TTC549 (cell line): ENCODE measurements around the gene FRAS1.
A peak's percentile ranks its signal among the peaks of the same experiment; 100 is the strongest.
"Not testable (repeated sequence)": the region's sequence is repeated elsewhere in the genome, so short reads cannot be mapped to it uniquely, and the experiment has no call there.

ENCODE experiments used
- FAIRE-seq: peaks from 2 replicates; lab custom pipeline; 2012; peaks lifted over from hg19 to GRCh38; lab: Jason Lieb, UNC

The FRAS1 gene

DNA sequence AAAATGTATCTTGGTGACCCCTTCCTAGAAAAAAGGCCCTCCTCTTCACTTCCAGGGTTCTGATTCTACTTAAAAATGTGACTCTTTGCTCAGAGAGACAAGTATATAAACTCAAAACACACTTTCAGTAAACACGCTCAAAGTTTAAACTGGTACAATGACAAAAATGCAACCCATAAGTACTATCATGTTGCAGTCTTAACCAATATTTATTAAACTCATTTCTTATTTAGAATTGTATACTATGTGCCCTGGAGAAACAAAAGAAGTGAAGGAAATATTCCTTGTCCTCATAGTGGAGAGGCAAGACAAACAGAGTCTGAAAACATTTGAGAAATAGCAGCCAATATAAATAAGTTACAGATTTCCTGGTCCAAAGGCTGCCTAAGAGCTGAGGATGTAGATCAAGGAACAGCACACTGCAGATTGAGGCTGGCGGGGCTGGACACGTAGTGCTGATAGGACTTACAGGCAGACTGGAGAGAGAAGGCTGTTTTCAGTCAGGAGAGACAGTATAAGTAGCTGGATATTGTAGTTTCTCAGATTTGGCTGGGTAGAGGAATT, 455.3 kb downstream of the FRAS1 start:
- no peak for FAIRE-seq

DNA sequence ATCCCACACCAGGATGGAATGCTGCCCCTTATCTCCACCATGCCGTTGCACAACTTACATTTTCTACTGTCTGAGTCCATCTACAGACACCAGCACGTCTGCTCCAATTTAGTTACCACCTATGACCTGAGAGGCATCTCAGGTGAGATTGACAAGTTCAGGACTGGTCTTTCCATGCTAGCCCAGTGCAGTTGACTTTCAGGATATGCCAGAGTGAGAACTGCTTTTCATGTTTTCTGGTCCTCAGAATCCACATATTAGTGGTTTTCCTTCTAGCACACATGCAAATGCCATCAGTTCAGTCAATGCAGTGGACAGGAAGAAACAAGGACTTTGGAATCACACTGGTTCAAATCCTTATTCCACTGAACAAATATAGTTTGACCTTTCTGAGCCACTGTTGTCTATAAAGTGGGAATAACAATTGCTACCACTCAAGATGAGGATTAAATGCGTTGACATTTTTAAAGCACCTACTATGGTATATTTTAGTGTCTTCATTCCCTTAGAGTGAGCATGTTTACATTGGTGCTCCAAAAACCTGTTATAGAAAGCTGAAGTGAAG, 456.4 kb downstream of the FRAS1 start:
- FAIRE-seq = no peak

DNA sequence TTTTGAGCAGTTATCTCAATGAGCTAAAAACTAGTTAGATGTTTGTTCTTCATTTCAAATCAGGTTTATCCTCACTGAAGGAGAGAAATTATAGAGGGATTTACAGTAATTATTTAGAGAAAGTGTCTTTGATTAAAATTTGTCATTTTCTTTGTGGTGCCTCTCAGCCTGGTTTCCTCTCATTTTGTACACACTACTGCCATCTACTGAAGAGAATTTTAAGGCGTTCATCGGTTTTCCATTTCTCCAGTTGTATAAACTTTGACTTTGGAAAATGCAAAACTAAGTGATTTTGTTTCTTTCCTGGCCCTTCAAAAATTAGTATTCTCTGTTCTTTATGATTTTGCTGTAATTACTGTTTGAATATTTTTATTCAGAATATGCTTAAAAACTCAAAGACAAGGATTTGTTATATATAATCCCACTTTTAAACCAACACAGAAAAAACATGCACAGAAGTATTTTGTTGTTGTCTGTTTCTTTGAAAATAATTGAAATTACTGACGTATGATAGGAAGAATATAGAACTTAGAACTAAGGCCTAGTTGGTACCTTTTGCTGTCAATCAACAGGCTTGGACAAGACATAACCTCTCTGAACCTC, 460.0 kb downstream of the FRAS1 start:
- FAIRE-seq = peak; percentile 83

DNA sequence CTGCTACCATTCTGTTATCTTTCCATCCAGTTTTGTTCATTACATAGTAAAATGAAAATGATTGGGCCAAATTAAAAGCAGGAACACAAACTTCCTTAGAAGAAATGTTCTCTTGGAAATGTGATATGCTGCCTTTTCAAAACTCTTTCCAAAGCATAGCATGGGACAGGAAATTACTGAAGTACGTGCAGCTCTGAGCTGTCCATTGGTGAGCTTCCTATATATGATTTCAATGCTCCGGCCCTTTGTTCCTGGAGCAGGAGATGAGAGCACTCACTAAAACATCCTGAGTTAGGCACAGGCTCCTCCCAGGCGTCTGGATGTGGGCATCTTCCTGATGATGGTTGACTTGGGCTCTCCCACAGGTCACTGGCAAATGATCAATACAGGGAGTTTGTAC, 461.4 kb downstream of the FRAS1 start:
- FAIRE-seq = no peak

DNA sequence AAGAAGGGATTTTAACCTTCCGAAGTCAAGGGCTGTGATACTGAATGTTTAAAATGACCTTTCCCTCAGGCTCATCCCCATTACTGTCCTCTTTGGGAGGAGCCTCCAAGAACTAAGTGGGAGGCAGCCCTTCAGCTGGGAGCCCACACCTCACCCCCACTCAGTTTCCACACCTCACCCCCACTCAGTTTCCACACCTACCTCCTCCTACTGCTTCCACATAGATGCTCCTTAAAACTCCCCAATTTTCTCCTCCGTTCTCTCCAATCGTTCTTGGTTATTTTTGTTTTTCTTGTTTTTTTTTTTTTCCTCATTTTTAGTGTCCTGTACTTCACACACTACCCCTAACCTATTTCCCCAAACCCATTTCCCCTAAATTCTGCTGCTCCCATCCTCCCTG, 462.8 kb downstream of the FRAS1 start:
- no peak for FAIRE-seq

DNA sequence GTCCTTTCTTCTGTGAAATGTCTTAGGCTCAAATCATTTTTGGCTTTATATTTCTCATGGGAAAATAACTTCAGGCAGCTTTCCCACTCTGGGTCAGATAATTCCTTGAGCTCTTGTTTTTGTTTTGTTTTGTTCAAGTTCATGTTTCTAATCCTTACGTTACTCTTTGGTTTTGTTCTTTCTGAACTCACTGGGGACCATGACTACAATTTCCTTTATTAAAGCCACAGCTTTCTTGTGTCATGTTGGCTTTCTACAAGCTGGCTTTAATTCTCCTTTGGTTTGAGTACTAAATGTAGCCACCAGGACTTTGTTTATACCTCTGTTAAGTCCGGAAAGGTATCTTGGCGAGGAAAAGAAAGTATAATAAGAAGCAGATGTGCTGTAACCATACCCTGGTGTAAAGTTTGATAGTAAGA, 463.7 kb downstream of the FRAS1 start:
- no peak for FAIRE-seq

DNA sequence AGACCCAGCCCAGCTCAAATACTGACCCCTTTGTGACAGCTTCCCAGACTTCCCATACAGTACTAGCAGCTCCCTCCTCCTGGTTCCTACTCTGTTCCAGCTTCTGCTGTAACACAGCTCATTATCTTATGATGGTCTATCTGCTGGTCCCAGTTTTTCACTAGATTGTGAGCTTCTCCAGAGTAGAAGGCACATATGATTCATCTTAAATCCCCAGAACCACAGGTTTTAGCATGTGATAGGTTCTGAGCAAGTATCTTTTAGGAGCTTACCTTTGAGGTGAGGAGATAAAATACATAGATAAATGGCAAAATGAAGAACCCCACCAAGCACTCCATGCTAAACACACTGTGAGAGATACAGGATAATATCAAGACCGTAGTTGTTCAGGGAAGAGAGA, 466.9 kb downstream of the FRAS1 start:
- no peak for FAIRE-seq

DNA sequence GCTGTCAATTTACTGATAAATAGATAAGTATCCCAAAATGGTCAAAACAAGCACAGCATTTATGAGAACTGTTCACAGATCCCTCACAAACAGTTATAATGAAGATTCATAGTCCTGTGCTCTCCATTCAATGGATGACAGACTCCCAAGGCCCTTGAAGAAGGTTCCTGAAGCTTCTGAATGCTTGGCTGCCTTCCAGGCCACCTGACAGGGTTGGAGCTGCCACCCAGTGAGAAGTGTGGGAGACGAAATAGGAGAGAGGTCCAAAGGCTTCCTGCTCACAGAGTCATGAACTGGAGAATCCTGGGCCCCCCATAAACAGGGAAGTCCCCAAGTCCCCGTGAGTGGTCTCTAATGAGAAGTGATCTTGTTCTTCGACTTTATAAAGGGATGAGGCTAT, 468.4 kb downstream of the FRAS1 start:
- no peak for FAIRE-seq

DNA sequence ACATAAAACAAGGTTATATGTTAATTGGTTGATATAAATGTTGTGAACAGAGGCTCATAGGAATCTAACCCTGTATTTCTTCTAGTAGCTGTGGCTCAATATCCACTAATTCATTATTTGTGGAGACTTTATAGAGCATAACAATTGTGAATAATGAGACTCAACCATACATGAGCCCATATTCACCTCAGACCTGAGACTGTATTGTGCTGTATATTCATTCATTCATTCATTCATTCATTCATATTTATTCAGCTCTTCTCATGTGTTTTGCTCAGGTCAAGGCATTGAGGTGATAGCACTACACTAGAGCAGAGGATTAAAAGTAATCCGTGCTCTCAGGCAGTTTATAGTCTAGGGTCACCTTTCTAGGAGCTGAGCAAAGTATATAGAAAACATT, 470.0 kb downstream of the FRAS1 start:
- FAIRE-seq = no peak

DNA sequence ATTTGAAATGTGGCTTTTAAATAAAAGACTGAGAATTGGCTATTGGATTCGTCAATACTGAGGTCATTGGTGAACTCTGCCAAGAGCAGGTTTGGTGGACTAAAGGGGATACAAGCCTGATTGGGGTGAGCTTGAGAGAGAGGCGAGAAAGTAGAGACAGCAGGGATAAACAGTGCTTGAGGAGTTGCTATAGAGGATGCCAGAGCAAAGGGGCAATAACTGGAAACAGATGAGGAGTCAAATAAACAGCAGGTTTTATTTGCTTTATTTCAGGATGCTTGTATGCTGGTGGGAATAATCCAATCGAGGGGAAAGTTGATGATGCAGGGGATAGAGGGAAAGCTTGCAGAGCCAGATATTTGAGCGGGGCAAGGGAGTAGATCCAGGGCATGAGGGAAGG, 470.4 kb downstream of the FRAS1 start:
- no peak for FAIRE-seq

DNA sequence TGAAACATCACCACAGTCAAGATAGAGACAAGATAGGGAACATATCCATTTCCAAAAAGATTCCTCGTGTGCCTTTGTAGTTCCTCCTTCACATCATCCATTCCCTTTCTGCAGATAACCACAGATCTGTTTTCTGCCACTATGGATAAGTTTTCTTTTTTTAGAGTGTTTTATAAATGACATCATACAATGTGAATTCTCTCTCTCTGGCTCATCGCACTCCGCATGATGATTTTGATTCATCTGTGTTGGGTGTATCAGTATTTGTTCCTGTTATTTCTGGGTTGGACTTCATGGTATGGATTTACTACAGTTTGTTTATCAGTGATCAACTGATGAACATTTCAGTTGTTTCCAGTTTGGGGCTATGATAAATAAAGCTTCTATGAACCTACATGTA, 471.2 kb downstream of the FRAS1 start:
- no peak for FAIRE-seq

DNA sequence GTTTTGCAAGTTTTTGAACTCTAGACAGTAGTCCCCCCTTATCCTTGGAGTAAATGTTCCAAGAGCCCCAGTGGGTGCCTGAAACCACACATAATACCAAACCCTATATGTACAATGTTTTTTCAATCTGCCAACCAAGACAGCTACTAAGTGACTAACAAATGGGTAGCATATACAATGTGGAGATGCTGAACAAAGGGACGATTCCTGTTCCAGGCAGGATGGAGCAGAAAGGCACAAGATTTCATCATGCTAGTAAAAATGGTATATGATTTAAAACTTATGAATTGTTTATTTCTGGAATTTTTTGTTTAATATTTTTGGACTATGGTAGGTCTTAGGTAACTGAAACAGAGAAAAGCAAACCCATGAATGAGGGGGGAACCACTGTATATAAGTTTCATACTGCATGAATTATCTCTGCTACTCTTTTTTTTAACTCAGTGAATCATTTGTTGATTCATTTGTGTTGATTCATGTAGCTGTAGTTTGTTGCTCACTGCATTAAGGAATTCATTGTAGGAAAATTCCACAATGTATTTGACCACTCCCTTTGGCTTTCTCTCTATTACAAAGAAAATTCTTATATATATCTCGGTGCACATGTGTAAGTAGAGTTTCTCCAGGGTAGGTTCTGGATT, 472.6 kb downstream of the FRAS1 start:
- FAIRE-seq = no peak

DNA sequence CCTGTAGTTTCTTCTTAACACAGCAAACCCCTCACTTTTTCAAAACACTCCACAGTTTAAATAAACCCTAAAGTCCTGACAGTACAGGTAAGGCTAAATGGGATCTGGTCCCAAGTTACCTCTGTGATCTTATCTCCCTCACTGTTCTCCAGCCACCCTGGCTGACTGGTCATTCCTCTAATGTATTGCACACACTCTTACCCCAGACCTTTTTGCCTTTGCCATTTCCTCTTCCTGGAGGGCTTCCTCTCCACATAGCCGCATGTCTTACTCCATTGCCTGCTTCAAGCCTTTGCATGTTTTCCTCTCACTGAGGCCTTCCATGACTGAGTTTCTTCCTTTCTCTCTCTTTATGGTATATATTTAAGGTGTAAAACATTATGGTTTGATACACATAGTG, 474.9 kb downstream of the FRAS1 start:
- FAIRE-seq = no peak

DNA sequence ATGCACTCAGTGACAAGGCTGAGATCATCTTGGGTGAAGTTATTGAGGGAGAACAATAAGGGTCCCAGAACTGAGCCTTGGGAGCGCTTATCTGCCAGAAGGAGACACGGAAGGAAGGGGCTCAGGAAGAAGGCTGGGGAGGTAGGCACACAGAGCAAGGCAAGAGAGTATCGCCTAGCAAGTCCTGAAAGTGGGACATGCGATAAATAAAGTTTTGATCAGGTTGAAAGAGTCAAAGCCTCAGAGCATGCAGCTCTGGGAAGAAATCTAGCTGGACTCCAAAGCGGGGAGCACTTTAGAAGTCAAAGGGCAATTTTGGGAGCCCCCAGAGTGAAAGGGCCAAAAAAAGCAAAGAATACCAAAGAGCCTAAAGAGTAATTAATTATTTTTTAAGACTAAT, 476.7 kb downstream of the FRAS1 start:
- no peak for FAIRE-seq

DNA sequence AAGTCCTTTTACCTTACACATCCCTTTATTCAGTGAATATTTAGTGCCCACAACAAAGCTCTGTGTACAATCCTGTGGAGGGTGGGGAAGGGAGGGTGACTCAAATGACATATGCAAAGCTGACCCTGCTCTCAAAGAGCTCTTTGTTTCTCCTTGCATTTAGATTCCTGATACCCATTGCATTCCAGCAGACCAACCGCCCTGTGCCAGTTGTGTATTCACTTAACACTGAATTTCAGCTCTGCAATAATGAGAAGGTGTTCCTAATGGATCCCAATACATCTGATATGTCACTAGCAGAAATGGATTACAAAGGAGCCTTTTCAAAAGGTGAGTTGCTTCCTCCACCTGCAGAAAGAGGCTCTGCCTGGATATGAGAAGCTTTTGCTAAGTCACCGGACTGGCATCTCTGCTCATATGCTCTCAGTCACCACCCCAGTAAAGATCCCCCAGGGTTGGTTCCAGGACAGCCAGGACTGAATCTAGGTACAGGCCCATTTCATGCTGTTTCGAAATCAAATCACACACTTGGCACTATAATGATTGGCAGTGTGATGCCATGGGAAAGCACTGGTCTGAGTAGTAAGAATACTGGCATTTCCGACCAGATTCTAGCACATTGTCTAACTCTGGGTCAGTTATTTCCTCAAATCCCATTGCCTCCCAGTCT, 477.3 kb downstream of the FRAS1 start:
- no peak for FAIRE-seq

DNA sequence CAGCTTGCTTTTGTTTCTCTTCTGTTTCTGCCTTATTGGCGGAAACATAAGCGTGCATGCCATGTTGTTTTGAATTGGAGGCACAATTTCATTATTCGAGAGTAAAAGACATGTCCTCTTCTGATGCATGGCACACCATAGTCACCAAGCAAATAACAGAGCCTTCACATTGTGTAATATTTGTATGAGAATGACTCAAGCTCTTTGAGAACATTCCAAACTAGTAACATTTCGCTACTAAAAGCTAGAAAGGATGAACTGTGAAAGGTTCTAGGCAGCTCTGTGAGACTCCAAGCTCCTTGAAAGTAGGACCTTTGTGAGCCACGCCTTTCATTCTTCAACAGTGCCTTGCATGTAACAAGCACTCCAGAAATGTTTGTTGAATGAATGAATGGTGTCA, 485.2 kb downstream of the FRAS1 start:
- no peak for FAIRE-seq

DNA sequence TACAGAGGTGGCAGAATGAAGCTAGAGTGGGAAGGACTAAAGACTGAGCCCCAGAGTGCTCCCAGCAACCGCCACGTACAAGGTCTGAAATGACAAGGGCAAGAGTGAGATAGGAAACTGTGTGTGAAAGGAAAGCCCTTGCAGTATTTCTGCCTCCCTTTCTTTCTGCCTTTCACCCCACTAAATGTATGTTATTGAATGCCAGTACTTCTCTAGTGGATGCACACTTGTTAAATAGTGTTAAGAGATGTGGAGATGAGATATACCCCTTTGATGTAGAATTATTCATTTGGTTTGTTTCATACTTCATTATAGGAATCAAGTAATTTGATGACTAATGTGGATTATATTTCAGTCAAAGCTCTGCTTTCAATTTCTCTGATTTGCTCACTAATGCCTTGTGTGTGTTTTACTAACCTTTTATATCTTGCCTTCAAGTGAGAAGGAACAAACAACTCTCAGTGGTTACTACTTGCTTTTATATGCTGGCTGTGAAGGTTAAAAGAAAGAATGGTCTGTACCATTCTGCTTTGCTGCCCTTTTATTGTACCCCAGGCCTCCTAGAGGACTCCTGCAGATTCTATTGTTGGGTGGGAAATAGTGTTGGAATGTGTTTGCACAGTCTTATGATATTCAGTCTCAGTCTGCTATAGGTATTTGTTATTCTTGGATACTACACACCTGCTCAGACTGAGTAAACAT, 486.5 kb downstream of the FRAS1 start:
- no peak for FAIRE-seq

DNA sequence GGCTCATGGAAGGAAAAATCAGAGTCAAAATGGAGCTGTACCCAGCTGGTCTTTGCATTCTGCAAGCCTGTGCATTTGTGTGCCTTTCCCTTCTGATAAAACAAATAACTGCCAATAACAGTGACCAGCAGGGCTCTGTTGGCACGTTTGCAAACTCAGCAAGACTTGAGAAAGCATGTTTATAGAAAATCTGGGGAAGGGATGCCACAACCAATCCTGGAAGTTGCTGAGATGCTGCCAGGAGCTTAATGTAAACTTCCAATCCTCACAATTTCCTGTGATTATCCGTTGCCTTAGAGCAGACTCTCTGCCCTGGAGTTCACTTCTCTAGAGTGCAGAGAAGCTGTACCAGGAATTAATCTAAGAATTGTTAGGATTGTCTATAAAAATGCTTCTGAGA, 487.6 kb downstream of the FRAS1 start:
- no peak for FAIRE-seq

DNA sequence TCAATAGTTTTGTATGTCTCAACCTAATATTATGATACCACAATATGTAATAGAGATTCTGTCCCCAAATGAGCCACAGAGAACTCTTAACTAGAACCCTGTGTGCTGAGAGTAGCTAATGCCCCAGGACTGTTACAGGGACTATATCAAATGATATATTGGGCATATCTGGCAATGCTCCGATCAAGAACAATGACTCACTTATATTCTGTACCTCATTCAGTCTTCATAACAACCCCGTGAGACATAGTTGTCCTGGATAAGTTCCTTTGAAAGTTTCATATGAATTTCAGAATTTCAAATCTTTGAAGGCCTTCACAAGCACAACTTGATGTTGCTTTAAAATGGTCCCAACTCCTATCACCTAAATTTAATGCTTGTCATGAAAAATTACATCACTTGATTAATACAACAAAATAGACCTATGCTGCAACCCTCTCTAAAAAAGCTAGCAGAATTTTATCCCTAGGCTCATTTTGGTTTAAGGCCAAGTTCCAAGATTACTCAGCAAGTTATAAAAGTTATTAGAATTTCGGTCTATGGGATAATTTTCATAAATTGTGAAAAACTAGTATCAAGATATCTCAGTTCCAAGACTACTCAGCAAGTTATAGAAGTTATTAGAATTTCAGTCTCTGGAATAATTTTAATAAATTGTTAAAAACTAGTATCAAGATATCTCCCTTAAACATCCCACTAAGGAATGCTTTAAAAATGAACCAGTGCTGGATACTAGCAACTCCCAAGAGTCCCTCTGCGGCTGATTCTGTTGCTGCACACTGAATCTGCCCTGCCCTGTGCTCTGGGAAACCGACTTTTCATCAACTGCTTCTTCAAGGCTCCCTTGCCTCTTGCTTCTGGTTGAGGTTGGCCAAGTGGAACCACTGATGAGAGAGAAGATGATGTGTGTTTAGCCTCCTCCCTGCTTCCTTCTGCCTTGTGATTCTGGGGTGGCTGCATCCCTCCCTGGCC, 488.4 kb downstream of the FRAS1 start:
- no peak for FAIRE-seq

DNA sequence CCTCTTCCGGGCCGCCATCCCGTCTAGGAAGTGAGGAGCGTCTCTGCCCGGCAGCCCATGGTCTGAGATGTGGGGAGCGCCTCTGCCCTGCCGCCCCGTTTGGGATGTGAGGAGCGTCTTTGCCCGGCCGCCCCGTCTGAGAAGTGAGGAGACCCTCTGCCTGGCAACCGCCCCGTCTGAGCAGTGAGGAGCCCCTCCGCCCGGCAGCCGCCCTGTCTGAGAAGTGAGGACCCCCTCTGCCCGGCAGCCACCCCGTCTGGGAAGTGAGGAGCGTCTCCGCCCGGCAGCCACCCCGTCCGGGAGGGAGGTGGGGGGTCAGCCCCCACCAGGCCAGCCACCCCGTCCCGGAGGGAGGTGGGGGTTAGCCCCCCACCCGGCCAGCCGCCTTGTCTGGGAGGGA, 490.8 kb downstream of the FRAS1 start:
- not testable (repeated sequence) for FAIRE-seq

DNA sequence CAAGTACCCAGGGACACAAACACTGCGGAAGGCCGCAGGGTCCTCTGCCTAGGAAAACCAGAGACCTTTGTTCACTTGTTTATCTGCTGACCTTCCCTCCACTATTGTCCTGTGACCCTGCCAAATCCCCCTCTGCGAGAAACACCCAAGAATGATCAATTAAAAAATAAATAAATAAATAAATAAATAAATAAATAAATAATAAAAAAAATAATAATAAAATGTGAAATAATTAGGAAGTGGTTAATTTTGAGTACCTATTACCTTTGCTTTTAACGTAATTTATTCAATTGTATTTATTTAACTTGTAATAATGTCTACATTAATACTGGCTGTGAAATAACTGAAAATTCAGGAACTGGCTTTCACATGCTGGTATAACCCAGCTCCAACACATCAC, 491.8 kb downstream of the FRAS1 start:
- FAIRE-seq = not testable (repeated sequence)
